ENCODE results near the gene NPHP1.

NPHP1 gene

DNA sequence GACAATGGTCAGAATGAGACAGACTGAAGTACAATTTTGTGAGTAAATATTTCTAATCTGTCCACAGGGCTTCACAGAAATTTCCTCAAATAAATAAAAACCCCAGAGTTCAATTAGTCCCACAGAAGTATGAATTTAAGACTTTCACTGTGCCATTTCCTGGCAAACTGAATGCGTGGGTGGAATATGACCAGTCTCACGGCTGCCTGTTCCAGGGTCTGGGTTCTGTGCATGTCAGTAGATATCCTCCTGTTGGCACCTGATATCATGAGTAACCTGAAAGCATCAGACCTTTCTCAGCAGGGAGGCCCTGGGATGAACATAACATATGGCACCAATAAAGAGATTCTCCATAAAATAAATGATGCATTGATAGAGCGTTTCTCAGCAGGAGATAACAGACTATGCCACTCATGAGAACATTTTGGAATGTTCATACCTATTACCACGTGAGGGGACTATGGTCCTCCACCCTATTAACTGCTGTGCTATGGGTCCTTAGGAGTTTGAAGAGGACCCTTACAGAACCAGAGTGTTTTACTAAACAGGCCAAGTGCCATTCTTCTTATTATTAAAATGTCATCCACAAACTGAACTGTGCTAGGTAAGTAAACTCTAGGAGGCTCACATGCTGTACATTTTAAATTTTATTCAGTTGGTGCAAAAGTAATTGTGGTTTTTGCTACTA, 78.6 kb downstream of the NPHP1 start:
- H3K27ac ChIP-seq: no peak overlapping the region
- H3K4me1 ChIP-seq: no peaks in the 10 kb centered on the region
- no peak for DNase-seq
- intact Hi-C loops (cut with DNase I; ENCODE audit: low total_unique reads): no loop called here
- no peak for TF ChIP-seq CTCF (IDR thresholded peaks at IDR 0.05)
- no peaks in the 10 kb centered on the region for H3K9me3 ChIP-seq
- H3K36me3 ChIP-seq: peaks cover 0 to 25% (median 3%) of the 10 kb centered on the region in 3 donors
- H3K4me3 ChIP-seq: no peak overlapping the region
- H3K27me3 ChIP-seq: no peaks in the 10 kb centered on the region

- H3K4me1 ChIP-seq: peaks cover 0 to 4% (median 0%) of the 10 kb centered on the region in 4 donors
- no peaks in the 10 kb centered on the region for H3K9me3 ChIP-seq
- no peak overlapping the region for H3K4me3 ChIP-seq
- DNase-seq: no peak
- TF ChIP-seq CTCF (IDR thresholded peaks at IDR 0.05): no peak
- no peak overlapping the region for H3K27ac ChIP-seq
- H3K27me3 ChIP-seq: peaks cover 0 to 2% of the 10 kb centered on the region in 2 donors
- H3K36me3 ChIP-seq: peaks cover 0 to 24% (median 3%) of the 10 kb centered on the region in 3 donors
- intact Hi-C loops (cut with DNase I; ENCODE audit: low total_unique reads): no loop called here
These were observed 79.7 kb downstream of the NPHP1 start for GRCh38 chr2:110124939-110125691.

DNA sequence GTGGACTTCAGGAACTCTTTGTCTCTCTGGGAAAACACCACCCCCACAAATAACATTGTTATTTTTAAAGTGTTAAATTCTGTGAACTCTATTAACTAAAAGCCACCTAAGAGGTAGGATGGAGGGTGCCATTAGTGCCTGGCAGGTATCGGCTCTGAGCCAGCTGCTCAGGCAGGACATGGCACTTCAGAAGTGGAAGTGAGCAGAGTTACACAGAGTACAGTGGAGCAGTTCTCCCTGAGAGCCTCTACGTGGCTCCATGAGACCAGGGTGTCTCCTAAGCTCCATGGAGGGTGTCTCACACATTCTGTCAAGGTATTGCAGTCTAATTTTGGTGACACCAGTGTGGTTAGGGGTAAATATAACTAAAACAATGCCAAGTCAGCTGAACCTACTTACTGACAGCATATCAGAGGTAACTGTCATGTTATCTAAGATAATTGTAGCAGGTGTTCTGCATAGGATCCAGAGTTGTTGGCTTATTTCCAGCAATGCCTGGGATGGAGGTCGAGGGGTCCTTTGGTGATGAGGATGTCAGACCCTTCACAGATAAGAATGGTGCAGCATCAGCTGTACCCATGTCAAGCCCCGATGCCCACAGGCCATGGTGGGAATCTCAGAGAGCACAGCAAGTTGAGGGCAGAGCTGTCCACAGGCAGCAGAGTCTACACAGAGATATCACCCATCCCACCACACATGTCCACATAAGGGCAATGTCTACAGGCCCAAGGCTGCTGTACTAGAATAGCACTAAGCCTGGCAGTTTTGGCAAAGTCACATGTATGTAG, 80.6 kb downstream of the NPHP1 start:
- Histone ChIP-seq H3K36me3 (peaks cover 0 to 15% (median 3%) of the 10 kb centered on the region in 3 donors), H3K27ac (no peak overlapping the region), H3K4me3 (no peak overlapping the region), H3K27me3 (peaks cover 0 to 2% of the 10 kb centered on the region in 2 donors), H3K4me1 (peaks cover 0 to 4% (median 0%) of the 10 kb centered on the region in 4 donors), H3K9me3 (no peaks in the 10 kb centered on the region)
- intact Hi-C loops (cut with DNase I; ENCODE audit: low total_unique reads): no loop called here
- no peak for DNase-seq
- TF ChIP-seq CTCF (IDR thresholded peaks at IDR 0.05): no peak

DNA sequence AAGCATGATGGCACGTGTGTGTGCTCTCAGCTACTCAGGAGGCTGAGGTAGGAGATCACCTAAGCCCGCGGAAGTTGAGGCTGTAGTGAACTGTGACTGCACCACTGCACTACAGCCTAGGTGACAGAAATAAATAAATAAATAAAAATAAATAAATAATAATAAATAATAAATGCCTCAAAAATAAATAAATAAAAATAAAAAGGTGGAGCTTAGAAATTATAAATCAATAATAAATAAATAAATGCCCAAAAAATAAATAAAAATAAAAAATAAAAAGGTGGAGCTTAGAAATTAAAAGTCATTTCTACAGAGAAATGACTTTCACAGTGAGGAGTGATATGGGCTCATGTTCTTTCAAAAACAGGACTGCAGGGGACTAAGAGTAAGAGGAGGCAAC, 83.2 kb downstream of the NPHP1 start:
- peaks cover 0 to 8% (median 4%) of the 10 kb centered on the region in 4 donors for H3K4me1 ChIP-seq
- no peak for DNase-seq
- no peaks in the 10 kb centered on the region for H3K36me3 ChIP-seq
- H3K4me3 ChIP-seq: no peak overlapping the region
- intact Hi-C loops (cut with DNase I; ENCODE audit: low total_unique reads): no loop called here
- no peak overlapping the region for H3K27ac ChIP-seq
- no peak for TF ChIP-seq CTCF (IDR thresholded peaks at IDR 0.05)
- H3K27me3 ChIP-seq: peaks cover 0 to 11% of the 10 kb centered on the region in 2 donors
- no peaks in the 10 kb centered on the region for H3K9me3 ChIP-seq

- Histone ChIP-seq H3K4me3 (no peak overlapping the region), H3K27ac (no peak overlapping the region), H3K4me1 (peaks cover 0 to 14% (median 10%) of the 10 kb centered on the region in 4 donors), H3K9me3 (no peaks in the 10 kb centered on the region), H3K36me3 (no peaks in the 10 kb centered on the region), H3K27me3 (peaks cover 0 to 16% of the 10 kb centered on the region in 2 donors)
- intact Hi-C loops (cut with DNase I; ENCODE audit: low total_unique reads): no loop called here
- no peak for DNase-seq
- TF ChIP-seq CTCF (IDR thresholded peaks at IDR 0.05): no peak
These were observed 83.8 kb downstream of the NPHP1 start for GRCh38 chr2:110121052-110121334.
